Measurements from ENCODE around the gene INAFM2. TPM values are rescaled to one million over a fixed set of nuclear protein-coding genes. Genes with fewer than 3 reads are reported as not detected.

Gene INAFM2
- total RNA-seq, 4 donors from 2014 or later = 13.8 to 25.9 (median 20.5) TPM

GRCh38 chr15:40313531-40314398 is 9.7 kb upstream of the INAFM2 start:
- Histone ChIP-seq H3K36me3 (no peaks in the 10 kb centered on the region), H3K27ac (no peak overlapping the region), H3K9me3 (no peaks in the 10 kb centered on the region), H3K27me3 (peaks cover 0 to 5% of the 10 kb centered on the region in 2 donors), H3K4me1 (peaks cover 0 to 8% (median 0%) of the 10 kb centered on the region in 4 donors), H3K4me3 (no peak overlapping the region)
- 40 to 42% methylated on average over 10 of the region's 10 CpGs for WGBS, 2 donors
- TF ChIP-seq CTCF (IDR thresholded peaks at IDR 0.05) = no peak
- TF ChIP-seq EP300 (IDR thresholded peaks at IDR 0.05) = no peak
- TF ChIP-seq POLR2A (IDR thresholded peaks at IDR 0.05) = no peak
- DNase-seq (ENCODE audit: low spot score in 2 of 2) = peak in 1 of 2 donors; percentile 64

GRCh38 chr15:40314723-40315276 is 8.7 kb upstream of the INAFM2 start:
- H3K9me3 ChIP-seq = no peaks in the 10 kb centered on the region
- peaks cover 0 to 5% of the 10 kb centered on the region in 2 donors for H3K27me3 ChIP-seq
- TF ChIP-seq CTCF (IDR thresholded peaks at IDR 0.05) (no peak), EP300 (IDR thresholded peaks at IDR 0.05) (no peak), POLR2A (IDR thresholded peaks at IDR 0.05) (no peak)
- no peak overlapping the region for H3K4me3 ChIP-seq
- no peak overlapping the region for H3K27ac ChIP-seq
- no peaks in the 10 kb centered on the region for H3K36me3 ChIP-seq
- peaks cover 0 to 8% (median 0%) of the 10 kb centered on the region in 4 donors for H3K4me1 ChIP-seq
- 74 to 78% methylated on average over 4 of the region's 4 CpGs for WGBS, 2 donors
- no peak for DNase-seq (ENCODE audit: low spot score in 2 of 2)

- WGBS, 2 donors = 78 to 82% methylated on average over 3 of the region's 3 CpGs
- no peak overlapping the region for H3K27ac ChIP-seq
Observed at GRCh38 chr15:40316931-40317330, 6.6 kb upstream of the INAFM2 start.

GRCh38 chr15:40317580-40317979 is 5.9 kb upstream of the INAFM2 start:
- WGBS, 2 donors = 51 to 58% methylated on average over 4 of the region's 4 CpGs
- TF ChIP-seq EP300 (IDR thresholded peaks at IDR 0.05) (no peak), POLR2A (IDR thresholded peaks at IDR 0.05) (no peak), CTCF (IDR thresholded peaks at IDR 0.05) (no peak)
- Histone ChIP-seq H3K4me3 (no peak overlapping the region), H3K4me1 (peaks cover 0 to 9% (median 0%) of the 10 kb centered on the region in 4 donors), H3K27ac (no peak overlapping the region), H3K27me3 (no peaks in the 10 kb centered on the region), H3K9me3 (no peaks in the 10 kb centered on the region), H3K36me3 (no peaks in the 10 kb centered on the region)
- no peak for DNase-seq (ENCODE audit: low spot score in 2 of 2)

More at GRCh38 chr15:40316931-40317330, 6.6 kb upstream of the INAFM2 start:
- TF ChIP-seq CTCF (IDR thresholded peaks at IDR 0.05) (no peak), POLR2A (IDR thresholded peaks at IDR 0.05) (no peak), EP300 (IDR thresholded peaks at IDR 0.05) (no peak)
- no peak for DNase-seq (ENCODE audit: low spot score in 2 of 2)
- Histone ChIP-seq H3K27me3 (no peaks in the 10 kb centered on the region), H3K4me1 (peaks cover 0 to 8% (median 0%) of the 10 kb centered on the region in 4 donors), H3K9me3 (no peaks in the 10 kb centered on the region), H3K4me3 (no peak overlapping the region), H3K36me3 (no peaks in the 10 kb centered on the region)

GRCh38 chr15:40320409-40320808 is 3.1 kb upstream of the INAFM2 start:
- DNase-seq (ENCODE audit: low spot score in 2 of 2) = no peak
- H3K36me3 ChIP-seq = no peaks in the 10 kb centered on the region
- H3K9me3 ChIP-seq = no peaks in the 10 kb centered on the region
- peaks cover 0 to 20% (median 9%) of the 10 kb centered on the region in 4 donors for H3K4me1 ChIP-seq
- TF ChIP-seq CTCF (IDR thresholded peaks at IDR 0.05) = no peak
- TF ChIP-seq POLR2A (IDR thresholded peaks at IDR 0.05) = no peak
- TF ChIP-seq EP300 (IDR thresholded peaks at IDR 0.05) = no peak
- WGBS, 2 donors = 90 to 100% methylated on average over 1 of the region's 1 CpG
- H3K4me3 ChIP-seq = no peak overlapping the region
- H3K27me3 ChIP-seq = no peaks in the 10 kb centered on the region
- H3K27ac ChIP-seq = no peak overlapping the region

Data from tibial nerve (tissue), 4 donors.